IMR-90 (cell line): Measurements from ENCODE around the gene ANKRD11. TPM values are rescaled to one million over a fixed set of nuclear protein-coding genes. Genes with fewer than 3 reads are reported as not detected.

ENCODE experiments used
- ATAC-seq: fragments of 200-7000 bp; cut with Tn5 transposase; 2 replicates; pipeline ENCODE4 v1.9.1; 2020; ENCODE audit warnings: low read depth, mild to moderate bottlenecking, moderate library complexity
- BruUV-seq: library from RNA; stranded (reverse); fragments of 400-500 nt; replicated peaks from 2 replicates; lab custom pipeline; 2021; lab: Mats Ljungman, UMichigan
- CTCF ChIA-PET: fragments of 300-600 bp; formaldehyde crosslinking; extraction: SDS; loops from one replicate; lab custom pipeline; 2021; ENCODE audit warnings: antibody characterized with exemption; lab: Yijun Ruan, JAX
- POLR2A ChIA-PET: fragments of 300-600 bp; sonication (Branson Sonifier 250); formaldehyde crosslinking; loops from one replicate; lab custom pipeline; 2022; ENCODE audit warnings: antibody characterized with exemption; ENCODE audit not compliant: unreplicated experiment; lab: Charles Lee
- DNase-seq: peaks from one replicate; pipeline ENCODE4 v3.0.0; 2013
- H2AFZ ChIP-seq: replicated peaks from 2 replicates; pipeline ENCODE3; 2013; ENCODE audit warnings: low read length, mild to moderate bottlenecking; ENCODE audit not compliant: poor library complexity
- H2AK5ac ChIP-seq: 2 replicates; pipeline ENCODE4 v1.6.1; 2013; ENCODE audit warnings: low read depth, low read length, inconsistent platforms
- H2AK9ac ChIP-seq: replicated peaks from 2 replicates; pipeline ENCODE3; 2013; ENCODE audit warnings: mild to moderate bottlenecking, low read depth, low read length, moderate library complexity; ENCODE audit not compliant: poor library complexity
- H2BK120ac ChIP-seq: 2 replicates; pipeline ENCODE4 v1.6.1; 2013; ENCODE audit warnings: low read depth, low read length, inconsistent platforms
- H2BK15ac ChIP-seq: 3 replicates; pipeline ENCODE4 v1.6.1; 2013; ENCODE audit warnings: low read depth, low read length, inconsistent platforms
- H2BK20ac ChIP-seq: 2 replicates; pipeline ENCODE4 v1.6.1; 2013; ENCODE audit warnings: low read depth, mild to moderate bottlenecking, inconsistent platforms, low read length, moderate library complexity
- H2BK5ac ChIP-seq: 2 replicates; pipeline ENCODE4 v1.6.1; 2013; ENCODE audit warnings: mild to moderate bottlenecking, low read depth, low read length, inconsistent platforms; ENCODE audit not compliant: poor library complexity, severe bottlenecking
- H3K14ac ChIP-seq: replicated peaks from 2 replicates; pipeline ENCODE4 v1.6.1; 2013; ENCODE audit warnings: low read depth, low read length, inconsistent platforms
- H3K18ac ChIP-seq: 2 replicates; pipeline ENCODE4 v1.6.1; 2013; ENCODE audit warnings: low read depth, low read length, control low read depth
- H3K23ac ChIP-seq: 2 replicates; pipeline ENCODE4 v1.6.1; 2013; ENCODE audit warnings: low read depth, low read length, inconsistent platforms
- H3K27ac ChIP-seq: 2 replicates; pipeline ENCODE4 v1.5.1; 2013; ENCODE audit warnings: mild to moderate bottlenecking, control low read depth, low read length; ENCODE audit not compliant: insufficient read depth
- H3K27me3 ChIP-seq: 2 replicates; pipeline ENCODE4 v1.6.1; 2013; ENCODE audit warnings: low read length; ENCODE audit not compliant: control insufficient read depth, insufficient read depth
- H3K36me3 ChIP-seq: 2 replicates; pipeline ENCODE4 v1.6.1; 2013; ENCODE audit warnings: low read length, mixed read lengths; ENCODE audit not compliant: control insufficient read depth, insufficient read depth
- H3K4ac ChIP-seq: 2 replicates; pipeline ENCODE4 v1.6.1; 2013; ENCODE audit warnings: low read depth, low read length, inconsistent platforms
- H3K4me1 ChIP-seq: 2 replicates; pipeline ENCODE4 v1.6.1; 2013; ENCODE audit warnings: low read length, mixed read lengths; ENCODE audit not compliant: control insufficient read depth, insufficient read depth
- H3K4me2 ChIP-seq: 2 replicates; pipeline ENCODE4 v1.6.1; 2013; ENCODE audit warnings: low read depth, mild to moderate bottlenecking, control low read depth, low read length, moderate library complexity
- H3K4me3 ChIP-seq: 2 replicates; pipeline ENCODE4 v1.5.1; 2013; ENCODE audit warnings: low read depth, mild to moderate bottlenecking, control low read depth, low read length, moderate library complexity; ENCODE audit not compliant: insufficient read depth
- H3K56ac ChIP-seq: 2 replicates; pipeline ENCODE4 v1.6.1; 2013; ENCODE audit warnings: low read length, inconsistent platforms; ENCODE audit not compliant: insufficient read depth; ENCODE audit errors: extremely low read depth
- H3K79me1 ChIP-seq, 2 experiments: 2 replicates each; pipeline ENCODE4 v1.6.1; 2013; ENCODE audit warnings: low read length in 2 of 2, inconsistent platforms in 1 of 2, low read depth in 1 of 2
- H3K9ac ChIP-seq: 2 replicates; pipeline ENCODE4 v1.6.1; 2013; ENCODE audit warnings: low read depth, low read length, control low read depth
- H3K9me1 ChIP-seq: 2 replicates; pipeline ENCODE4 v1.6.1; 2013; ENCODE audit warnings: low read length, inconsistent platforms; ENCODE audit not compliant: insufficient read depth
- H3K9me3 ChIP-seq: 2 replicates; pipeline ENCODE4 v1.6.1; 2013; ENCODE audit warnings: low read length; ENCODE audit not compliant: control insufficient read depth, insufficient read depth
- H4K20me1 ChIP-seq: 2 replicates; pipeline ENCODE4 v1.6.1; 2013; ENCODE audit warnings: low read length, inconsistent platforms; ENCODE audit not compliant: insufficient read depth
- H4K5ac ChIP-seq: 2 replicates; pipeline ENCODE4 v1.6.1; 2013; ENCODE audit warnings: mild to moderate bottlenecking, low read depth, low read length, control low read depth
- H4K8ac ChIP-seq, 2 experiments: 2 replicates each; pipeline ENCODE4 v1.6.1; 2013; ENCODE audit warnings: low read depth in 2 of 2, low read length in 2 of 2, control low read depth in 1 of 2, inconsistent platforms in 1 of 2
- H4K91ac ChIP-seq: 2 replicates; pipeline ENCODE4 v1.6.1; 2013; ENCODE audit warnings: low read depth, low read length, inconsistent platforms; ENCODE audit not compliant: insufficient read depth
- CHD1 ChIP-seq: IDR thresholded peaks from 2 replicates; pipeline ENCODE4 v1.6.1; 2012; ENCODE audit warnings: low read depth, low read length, improper control_type of control experiment
- MAFK ChIP-seq: IDR thresholded peaks from 2 replicates; pipeline ENCODE4 v1.6.1; 2012; ENCODE audit warnings: low read depth, low read length, improper control_type of control experiment
- MXI1 ChIP-seq: IDR thresholded peaks from 2 replicates; pipeline ENCODE4 v1.6.1; 2012; ENCODE audit warnings: low read depth, mild to moderate bottlenecking, low read length, moderate library complexity, borderline replicate concordance
- RFX5 ChIP-seq: IDR thresholded peaks from 2 replicates; pipeline ENCODE4 v1.8.0; 2012; ENCODE audit warnings: low read depth, mild to moderate bottlenecking, low read length, moderate library complexity
- SMC3 ChIP-seq: fragments of 150-350 bp; IDR thresholded peaks from 2 replicates; pipeline ENCODE4 v1.6.1; 2016; ENCODE audit warnings: low read depth, mild to moderate bottlenecking, antibody characterized with exemption, low read length, moderate library complexity
- WGBS, 2 experiments: methylation state at CpG; one replicate each; pipeline versions ENCODE4 v1.1.5 to v1.1.7; 2013; ENCODE audit warnings: missing lambda C conversion rate in 2 of 2; ENCODE audit not compliant: insufficient read length in 1 of 2; ENCODE audit errors: extremely low coverage in 2 of 2; 5-methylcytosine and 5-hydroxymethylcytosine counted together
- dilution Hi-C: fragments of 300-500 bp; cut with HindIII; formaldehyde crosslinking; loops from one replicate; pipeline ENCODE4 v1.14.3; 2018; ENCODE audit warnings: low sequenced_read_pairs; ENCODE audit not compliant: unreplicated experiment
- in situ Hi-C: fragments of 300-500 bp; cut with MboI; formaldehyde crosslinking; loops from 3 replicates; pipeline ENCODE4 v1.14.3; 2019; ENCODE audit warnings: low sequenced_read_pairs, inconsistent platforms, mixed read lengths
- intact Hi-C: fragments of 100-400 bp; cut with micrococcal nuclease; formaldehyde crosslinking; loops from 2 replicates; pipeline ENCODE4 v1.10.0; 2022
- polyA plus RNA-seq, 3 experiments: library from polyadenylated mRNA; depleted of rRNA; stranded (reverse); fragments of >200 nt; gene quantifications; 2 replicates each; pipeline ENCODE4 v1.2.3, GENCODE V29; 2012; ENCODE audit warnings: low replicate concordance in 1 of 3
- total RNA-seq: library from RNA; depleted of rRNA; stranded (reverse); fragments of >200 nt; gene quantifications from 2 replicates; pipeline ENCODE4 v1.2.3, GENCODE V29; 2012
- TF ChIP-seq, protein P1 (sequence below): conservative IDR thresholded peaks from 2 replicates; pipeline ENCODE4 v1.5.1; 2012; ENCODE audit warnings: mild to moderate bottlenecking, low read depth, low read length, improper control_type of control experiment
- TF ChIP-seq, protein P2 (sequence below): fragments of 150-350 bp; IDR thresholded peaks from 2 replicates; pipeline ENCODE4 v1.6.1; 2017; ENCODE audit warnings: mild to moderate bottlenecking, antibody characterized with exemption, low read length, low read depth
- TF ChIP-seq, protein P3 (sequence below): fragments of 150-350 bp; IDR thresholded peaks from 2 replicates; pipeline ENCODE4 v1.6.1; 2016; ENCODE audit warnings: low read depth, mild to moderate bottlenecking, low read length, moderate library complexity, borderline replicate concordance

ANKRD11 gene
- total and polyA plus RNA-seq, 2 of the 4 experiments (the other 2 are of a cell fraction) = 46.8 to 71.9 TPM

DNA sequence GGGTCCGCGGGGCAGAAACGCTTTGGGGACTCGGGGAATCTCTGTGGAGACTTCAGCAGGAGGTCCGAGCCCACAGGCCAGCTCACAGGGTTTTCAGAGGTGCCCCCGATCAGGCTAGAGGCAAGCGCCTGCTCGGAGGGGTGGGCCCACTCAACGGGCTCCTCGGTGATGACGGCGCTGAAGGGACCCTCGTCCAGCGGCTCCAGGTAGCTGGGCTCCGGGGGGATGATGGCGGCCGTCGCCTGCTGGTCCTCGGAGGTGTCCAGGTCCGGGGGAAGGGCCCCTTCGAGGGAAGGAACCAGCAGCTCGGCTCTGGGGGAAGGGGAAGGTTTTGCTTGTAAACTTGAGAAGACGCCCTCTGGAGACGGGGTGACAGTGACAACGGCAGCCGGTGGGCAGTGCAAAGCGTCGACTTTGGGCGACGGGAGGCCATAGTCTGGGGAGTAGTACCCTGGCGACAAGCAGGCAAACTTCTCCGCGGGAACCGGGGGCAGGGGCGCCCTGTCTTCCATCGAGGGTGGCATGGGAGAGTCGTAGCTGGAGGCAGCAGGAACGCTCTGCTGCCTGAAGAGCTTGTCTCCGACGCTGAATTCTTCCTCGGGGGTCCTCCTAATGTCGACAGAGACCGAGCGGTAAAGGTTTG is 209.7 kb downstream of the ANKRD11 start:
- 96% methylated on average over 32 of the region's 44 CpGs; no CpG with 5 or more reads in 1 of the 2 experiments for WGBS, 2 experiments
- no peak overlapping the region for H2AFZ ChIP-seq
- no peak overlapping the region for H3K23ac ChIP-seq
- H3K9me3 ChIP-seq = no peaks in the 10 kb centered on the region
- DNase-seq = no peak
- dilution Hi-C loops = no loop called here
- CTCF ChIA-PET = no interaction called here
- intact Hi-C loops = no loop called here
- no peak overlapping the region for H3K18ac ChIP-seq
- no peaks in the 10 kb centered on the region for H3K27me3 ChIP-seq
- no peak overlapping the region for H3K56ac ChIP-seq
- H2BK5ac ChIP-seq = no peak overlapping the region
- H3K79me1 ChIP-seq = peaks cover 28 to 50% of the 10 kb centered on the region in 2 experiments
- peaks cover 29% of the 10 kb centered on the region for H4K20me1 ChIP-seq
- no peak overlapping the region for H2AK9ac ChIP-seq
- H2BK15ac ChIP-seq = no peak overlapping the region
- H3K27ac ChIP-seq = no peak overlapping the region
- POLR2A ChIA-PET = no interaction called here
- no peak overlapping the region for H2BK120ac ChIP-seq
- TF ChIP-seq, protein P1, sequence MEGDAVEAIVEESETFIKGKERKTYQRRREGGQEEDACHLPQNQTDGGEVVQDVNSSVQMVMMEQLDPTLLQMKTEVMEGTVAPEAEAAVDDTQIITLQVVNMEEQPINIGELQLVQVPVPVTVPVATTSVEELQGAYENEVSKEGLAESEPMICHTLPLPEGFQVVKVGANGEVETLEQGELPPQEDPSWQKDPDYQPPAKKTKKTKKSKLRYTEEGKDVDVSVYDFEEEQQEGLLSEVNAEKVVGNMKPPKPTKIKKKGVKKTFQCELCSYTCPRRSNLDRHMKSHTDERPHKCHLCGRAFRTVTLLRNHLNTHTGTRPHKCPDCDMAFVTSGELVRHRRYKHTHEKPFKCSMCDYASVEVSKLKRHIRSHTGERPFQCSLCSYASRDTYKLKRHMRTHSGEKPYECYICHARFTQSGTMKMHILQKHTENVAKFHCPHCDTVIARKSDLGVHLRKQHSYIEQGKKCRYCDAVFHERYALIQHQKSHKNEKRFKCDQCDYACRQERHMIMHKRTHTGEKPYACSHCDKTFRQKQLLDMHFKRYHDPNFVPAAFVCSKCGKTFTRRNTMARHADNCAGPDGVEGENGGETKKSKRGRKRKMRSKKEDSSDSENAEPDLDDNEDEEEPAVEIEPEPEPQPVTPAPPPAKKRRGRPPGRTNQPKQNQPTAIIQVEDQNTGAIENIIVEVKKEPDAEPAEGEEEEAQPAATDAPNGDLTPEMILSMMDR = no peak
- TF ChIP-seq SMC3 = no peak
- TF ChIP-seq CHD1 = no peak
- TF ChIP-seq, protein P2, sequence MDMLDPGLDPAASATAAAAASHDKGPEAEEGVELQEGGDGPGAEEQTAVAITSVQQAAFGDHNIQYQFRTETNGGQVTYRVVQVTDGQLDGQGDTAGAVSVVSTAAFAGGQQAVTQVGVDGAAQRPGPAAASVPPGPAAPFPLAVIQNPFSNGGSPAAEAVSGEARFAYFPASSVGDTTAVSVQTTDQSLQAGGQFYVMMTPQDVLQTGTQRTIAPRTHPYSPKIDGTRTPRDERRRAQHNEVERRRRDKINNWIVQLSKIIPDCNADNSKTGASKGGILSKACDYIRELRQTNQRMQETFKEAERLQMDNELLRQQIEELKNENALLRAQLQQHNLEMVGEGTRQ = no peak
- no peak for TF ChIP-seq MXI1
- TF ChIP-seq MAFK = no peak
- TF ChIP-seq RFX5 = no peak
- TF ChIP-seq, protein P3, sequence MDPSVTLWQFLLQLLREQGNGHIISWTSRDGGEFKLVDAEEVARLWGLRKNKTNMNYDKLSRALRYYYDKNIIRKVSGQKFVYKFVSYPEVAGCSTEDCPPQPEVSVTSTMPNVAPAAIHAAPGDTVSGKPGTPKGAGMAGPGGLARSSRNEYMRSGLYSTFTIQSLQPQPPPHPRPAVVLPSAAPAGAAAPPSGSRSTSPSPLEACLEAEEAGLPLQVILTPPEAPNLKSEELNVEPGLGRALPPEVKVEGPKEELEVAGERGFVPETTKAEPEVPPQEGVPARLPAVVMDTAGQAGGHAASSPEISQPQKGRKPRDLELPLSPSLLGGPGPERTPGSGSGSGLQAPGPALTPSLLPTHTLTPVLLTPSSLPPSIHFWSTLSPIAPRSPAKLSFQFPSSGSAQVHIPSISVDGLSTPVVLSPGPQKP = no peak
- no peak overlapping the region for H3K14ac ChIP-seq
- no peak overlapping the region for H4K8ac ChIP-seq
- H4K5ac ChIP-seq = no peak overlapping the region
- no peaks in the 10 kb centered on the region for H3K9me1 ChIP-seq
- H3K4ac ChIP-seq = no peak overlapping the region
- H3K4me1 ChIP-seq = no peaks in the 10 kb centered on the region
- H2BK20ac ChIP-seq = no peak overlapping the region
- peaks cover 74% of the 10 kb centered on the region for H3K36me3 ChIP-seq
- no peak overlapping the region for H3K9ac ChIP-seq
- no TSS peak for BruUV-seq
- H3K4me3 ChIP-seq = no peak overlapping the region
- no peak for ATAC-seq
- no peak overlapping the region for H2AK5ac ChIP-seq
- in situ Hi-C loops = no loop called here
- H4K91ac ChIP-seq = no peak overlapping the region
- H3K4me2 ChIP-seq = no peak overlapping the region
